Stimulated activated naive CD8-positive, alpha-beta T cell treated with anti-CD3 and anti-CD28 coated beads, Interleukin-15, Interleukin-2, amounts not matched to agents 100 U/mL and 50 U/mL, for 24 hours (primary cell): ENCODE results near the gene RMI1.
"Not testable (repeated sequence)": the region's sequence is repeated elsewhere in the genome, so short reads cannot be mapped to it uniquely, and the experiment has no call there.

Source experiments
- ATAC-seq: fragments of 150-1000 bp; cut with Tn5 transposase; one replicate; pipeline ENCODE4 v1.10.0; 2021
- DNase-seq: peaks from one replicate; pipeline ENCODE4 v3.0.0; 2021

Gene RMI1

DNA sequence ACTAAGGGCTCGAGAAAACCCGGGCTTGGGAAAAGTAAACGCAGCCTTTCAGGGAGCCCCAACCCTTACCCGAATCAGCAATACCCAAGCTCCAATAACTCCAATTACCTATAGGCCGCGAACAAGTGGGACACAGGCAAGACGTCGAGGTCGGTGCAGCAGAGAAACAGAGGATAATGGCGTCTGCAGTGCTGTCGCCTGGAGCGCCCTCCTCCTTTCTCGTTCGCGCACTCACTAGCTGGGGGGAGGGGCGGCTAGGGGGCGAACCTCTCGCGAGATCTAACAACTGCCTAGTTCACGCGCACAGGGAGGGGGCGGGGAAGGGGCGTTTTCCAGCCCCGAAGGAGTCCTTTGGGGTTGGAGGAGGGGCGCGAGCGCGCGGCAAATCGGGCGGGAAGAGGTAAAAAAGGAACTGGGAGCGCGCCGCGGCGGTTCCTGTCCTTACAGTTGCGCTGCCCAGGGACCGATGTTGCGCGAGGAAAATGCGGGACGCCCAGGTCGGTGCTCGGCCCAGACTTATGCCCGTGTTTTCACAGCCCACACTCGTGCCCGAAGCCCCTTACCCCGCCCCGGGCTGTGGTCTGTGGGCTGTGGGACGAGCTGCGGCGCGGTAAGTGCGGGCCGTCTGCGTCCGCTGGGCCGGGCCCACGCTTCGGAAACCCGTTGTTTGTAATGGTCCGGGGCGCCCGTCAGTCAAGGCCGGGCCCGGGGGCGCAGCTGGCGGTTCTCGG, at the start of gene RMI1:
Gene RMI1, plus strand, starts transcription at position 411 of the 731 bp plus-strand sequence. CDS start 20,182 bp downstream, outside the sequence.
- ATAC-seq (peak; percentile 81), DNase-seq (peak; percentile 100)

DNA sequence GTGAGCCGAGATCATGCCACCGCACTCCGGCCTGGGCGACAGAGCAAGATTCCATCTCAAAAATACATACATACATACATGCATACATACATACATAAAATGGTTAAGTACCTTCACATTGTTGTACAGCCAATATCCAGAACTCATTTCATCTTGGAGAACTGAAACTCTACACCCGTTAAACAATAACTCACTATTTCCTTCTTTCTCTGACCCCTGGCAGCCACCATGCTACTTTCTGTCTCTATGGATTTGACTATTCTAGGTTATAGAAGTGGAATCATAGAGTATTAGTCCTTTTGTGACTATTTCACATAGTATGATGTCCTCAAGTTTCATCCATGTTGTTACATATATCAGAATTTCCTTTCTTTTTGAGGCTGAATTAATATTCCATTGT, 49.7 kb upstream of the RMI1 start:
- DNase-seq (no peak), ATAC-seq (no peak)

DNA sequence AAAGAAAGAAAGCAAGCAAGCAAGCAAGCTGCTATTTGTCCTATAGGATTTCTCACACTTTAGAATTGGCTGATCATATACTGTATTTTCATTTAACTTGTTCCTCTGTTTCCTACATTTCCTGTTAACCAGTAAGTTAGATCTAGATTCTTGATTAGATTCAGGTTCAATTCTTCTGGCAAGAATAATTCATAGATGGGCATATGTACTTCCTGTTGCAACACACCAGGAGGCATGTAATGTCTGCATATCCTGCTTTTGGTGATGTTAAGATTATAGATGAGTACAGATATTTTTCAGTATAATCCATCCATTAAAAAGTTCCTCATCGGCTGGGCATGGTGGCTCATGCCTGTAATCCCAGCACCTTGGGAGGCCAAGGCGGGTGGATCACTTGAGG, 48.6 kb upstream of the RMI1 start:
- DNase-seq: no peak
- ATAC-seq: no peak

- no peak for ATAC-seq
- DNase-seq: no peak
Observed at GRCh38 chr9:83932851-83933250, 47.8 kb upstream of the RMI1 start.

DNA sequence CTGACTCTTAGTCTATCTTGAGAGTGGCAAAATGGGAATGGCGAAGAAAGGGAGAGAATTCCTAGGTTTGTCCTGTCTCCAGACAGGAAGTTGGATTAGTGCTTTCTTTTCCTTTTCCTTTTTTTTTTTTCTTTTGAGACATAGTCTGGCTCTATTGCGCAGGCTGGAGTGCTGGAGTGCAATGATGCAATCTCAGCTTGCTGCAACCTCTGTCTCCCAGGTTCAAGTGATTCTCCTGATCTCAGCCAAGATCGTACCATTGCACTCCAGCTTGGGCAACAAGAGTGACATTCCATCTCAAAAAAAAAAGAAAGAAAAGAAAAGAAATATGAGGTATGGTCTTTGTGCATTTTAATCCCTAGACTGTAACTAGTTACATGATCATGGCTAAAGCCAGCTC, 46.8 kb upstream of the RMI1 start:
- DNase-seq (no peak), ATAC-seq (no peak)

DNA sequence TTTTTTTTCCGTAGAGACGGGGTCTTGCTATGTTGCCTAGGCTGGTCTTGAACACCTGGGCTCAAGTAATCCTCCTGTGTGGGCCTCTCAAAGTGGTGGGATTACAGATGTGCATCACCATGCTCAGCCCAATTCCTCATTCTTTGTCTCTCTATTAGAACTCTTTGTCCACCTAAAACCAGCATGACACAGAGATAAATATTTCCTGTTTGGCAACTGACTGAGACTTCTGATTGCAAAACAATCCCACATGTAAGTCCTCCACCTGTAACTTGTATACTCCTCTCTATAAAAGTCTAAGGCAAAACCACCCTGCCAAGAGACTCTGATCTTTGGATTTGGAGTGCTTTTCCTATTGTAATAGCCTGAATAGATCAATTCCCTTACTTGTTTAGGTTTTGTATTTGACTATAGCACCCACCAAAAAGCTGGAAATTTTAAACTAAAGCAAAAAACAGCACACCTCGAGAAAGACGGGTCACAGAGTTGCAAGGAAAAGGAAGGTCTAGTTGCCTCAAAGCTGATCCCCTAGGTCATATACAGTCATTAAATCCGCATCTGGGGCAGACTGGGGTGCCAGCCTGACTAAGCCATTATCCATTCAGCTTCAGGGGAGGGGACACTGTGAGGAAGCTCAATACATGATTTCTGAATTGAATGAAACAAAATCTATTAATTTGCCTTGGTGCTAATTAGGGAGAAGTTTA, 45.9 kb upstream of the RMI1 start:
- ATAC-seq (no peak), DNase-seq (no peak)

- ATAC-seq (no peak), DNase-seq (no peak)
Observed at GRCh38 chr9:83935276-83935935, 45.2 kb upstream of the RMI1 start.

GRCh38 chr9:83936523-83936922, 44.1 kb upstream of the RMI1 start:
- DNase-seq (no peak), ATAC-seq (no peak)

- DNase-seq: no peak
Observed at GRCh38 chr9:83937861-83938455, 42.6 kb upstream of the RMI1 start.

DNA sequence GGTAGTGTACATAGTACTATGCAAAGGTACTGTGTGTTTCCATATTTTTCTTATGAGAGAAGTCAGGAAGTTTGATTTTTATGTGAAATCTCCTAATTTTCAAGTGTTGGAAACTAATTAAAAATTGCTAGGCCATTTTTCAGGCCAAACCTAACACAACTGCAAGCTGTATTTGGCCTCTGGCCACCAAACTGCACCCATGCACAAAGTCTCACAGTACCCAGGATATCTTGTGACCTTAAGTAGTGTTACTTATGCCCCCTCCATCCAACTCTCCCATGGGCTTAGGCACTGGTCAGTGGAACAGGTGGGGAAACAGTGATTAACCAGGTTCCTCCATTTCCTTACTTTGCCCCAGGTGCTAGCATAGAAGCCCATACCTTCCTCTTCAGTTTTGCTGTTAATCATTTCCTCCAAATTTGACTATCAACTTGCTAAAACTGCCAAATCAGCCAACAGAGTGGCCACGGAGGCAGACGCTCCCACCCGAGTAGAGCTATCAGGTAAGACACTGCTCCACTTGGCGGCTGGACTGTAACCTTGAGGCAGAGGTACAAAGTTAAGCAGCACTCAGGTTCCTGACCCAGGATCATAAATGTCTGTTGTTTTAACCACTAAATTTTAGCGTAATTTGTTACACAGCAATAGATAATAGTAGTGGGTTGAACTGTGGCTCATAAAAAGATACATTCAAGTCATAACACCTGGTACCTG, 39.9 kb upstream of the RMI1 start:
- ATAC-seq (no peak), DNase-seq (no peak)

More at GRCh38 chr9:83937861-83938455, 42.6 kb upstream of the RMI1 start:
- ATAC-seq: peak; percentile 60

DNA sequence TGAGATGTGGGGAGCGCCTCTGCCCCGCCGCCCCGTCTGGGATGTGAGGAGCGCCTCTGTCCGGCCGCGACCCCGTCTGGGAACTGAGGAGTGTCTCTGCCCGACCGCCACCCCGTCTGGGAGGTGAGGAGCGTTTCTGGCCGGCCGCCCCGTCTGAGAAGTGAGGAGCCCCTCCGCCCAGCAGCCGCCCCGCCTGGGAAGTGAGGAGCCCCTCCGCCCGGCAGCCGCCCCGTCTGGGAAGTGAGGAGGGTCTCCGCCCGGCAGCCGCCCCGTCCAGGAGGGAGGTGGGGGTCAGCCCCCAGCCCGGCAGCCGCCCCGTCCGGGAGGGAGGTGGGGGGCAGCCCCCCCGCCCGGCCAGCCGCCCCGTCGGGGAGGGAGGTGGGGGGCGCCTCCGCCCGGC, 32.5 kb upstream of the RMI1 start:
- ATAC-seq: not testable (repeated sequence)

DNA sequence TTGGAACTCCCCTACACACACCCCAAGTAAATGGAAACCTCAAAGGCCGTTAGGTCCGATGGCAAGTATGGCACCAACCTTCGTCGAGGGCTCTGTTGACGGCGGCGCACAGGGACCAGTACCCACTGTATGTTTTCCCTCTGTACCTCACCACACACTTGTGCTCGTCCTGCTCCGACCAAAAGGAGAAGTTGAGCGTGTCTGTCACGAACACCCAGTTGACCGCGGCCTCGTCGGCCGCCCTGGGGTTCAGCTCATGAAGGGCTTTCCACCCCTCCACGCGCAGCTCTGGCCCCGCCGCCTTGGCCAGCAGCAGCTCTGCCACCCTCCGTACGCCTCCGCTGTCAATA, 24.5 kb upstream of the RMI1 start:
- peak; percentile 47 for ATAC-seq
- peak; percentile 47 for DNase-seq

More for the DNA sequence above, 32.5 kb upstream of the RMI1 start:
- DNase-seq: not testable (repeated sequence)

- ATAC-seq (peak; percentile 91), DNase-seq (peak; percentile 77)
Observed at GRCh38 chr9:83956436-83957247, 24.0 kb upstream of the RMI1 start.

DNA sequence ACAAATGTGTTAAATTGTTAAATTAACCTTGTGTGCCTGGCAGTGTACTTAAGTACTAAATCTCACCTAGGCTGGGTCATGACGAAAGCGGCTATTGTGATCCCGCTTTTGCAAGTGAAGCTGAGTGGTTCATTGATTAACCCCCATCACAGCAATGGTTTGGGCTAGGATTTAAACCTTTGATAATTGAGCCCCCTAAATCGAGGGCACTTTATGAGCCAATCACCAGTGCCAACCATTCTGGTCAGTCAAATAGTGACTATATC, 23.4 kb upstream of the RMI1 start:
- no peak for ATAC-seq
- DNase-seq: no peak

GRCh38 chr9:83959061-83959460, 21.5 kb upstream of the RMI1 start:
- no peak for DNase-seq
- ATAC-seq: no peak

DNA sequence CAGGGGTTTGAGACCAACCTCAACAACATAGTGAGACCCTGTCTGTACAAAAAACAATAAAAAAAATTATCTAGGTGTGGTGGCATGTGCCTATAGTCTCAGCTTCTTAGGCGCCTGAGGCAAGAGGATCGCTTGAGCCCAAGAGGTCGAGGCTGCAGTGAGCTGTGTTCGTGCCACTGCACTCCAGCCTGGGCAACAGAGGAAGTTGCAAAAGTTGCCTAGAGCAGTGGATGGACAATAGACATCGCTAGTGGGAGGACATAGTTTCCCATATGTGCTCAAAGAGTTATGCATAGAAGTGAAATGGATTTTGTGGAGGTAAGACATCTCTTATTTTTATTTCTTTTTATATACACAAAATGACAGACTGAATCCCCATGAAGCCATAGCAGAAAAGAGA, 19.6 kb upstream of the RMI1 start:
- no peak for DNase-seq
- no peak for ATAC-seq

- ATAC-seq: no peak
Observed at GRCh38 chr9:83962165-83962564, 18.4 kb upstream of the RMI1 start.

DNA sequence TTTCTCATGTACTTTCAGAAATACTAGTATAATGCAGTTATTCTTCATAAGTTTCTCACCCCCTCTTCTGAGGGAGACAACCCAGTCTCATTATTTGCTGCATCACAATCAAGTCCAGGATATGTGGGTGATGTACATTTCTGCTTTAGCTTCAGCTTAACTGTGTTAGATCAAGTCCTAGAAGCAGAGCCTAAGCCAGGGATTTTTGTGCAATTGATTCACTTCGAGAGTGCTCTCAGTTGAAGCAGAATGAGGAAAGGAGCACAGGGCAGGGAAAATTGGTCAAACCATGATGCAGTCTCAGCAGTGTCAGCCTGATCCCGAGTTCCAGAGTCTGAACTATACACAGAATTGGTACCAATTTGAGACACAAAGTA, 15.6 kb upstream of the RMI1 start:
- ATAC-seq: peak; percentile 21
- DNase-seq: no peak

More at GRCh38 chr9:83962165-83962564, 18.4 kb upstream of the RMI1 start:
- DNase-seq: no peak

GRCh38 chr9:83965350-83966208, 15.0 kb upstream of the RMI1 start:
- peak; percentile 12 for ATAC-seq
- no peak for DNase-seq

DNA sequence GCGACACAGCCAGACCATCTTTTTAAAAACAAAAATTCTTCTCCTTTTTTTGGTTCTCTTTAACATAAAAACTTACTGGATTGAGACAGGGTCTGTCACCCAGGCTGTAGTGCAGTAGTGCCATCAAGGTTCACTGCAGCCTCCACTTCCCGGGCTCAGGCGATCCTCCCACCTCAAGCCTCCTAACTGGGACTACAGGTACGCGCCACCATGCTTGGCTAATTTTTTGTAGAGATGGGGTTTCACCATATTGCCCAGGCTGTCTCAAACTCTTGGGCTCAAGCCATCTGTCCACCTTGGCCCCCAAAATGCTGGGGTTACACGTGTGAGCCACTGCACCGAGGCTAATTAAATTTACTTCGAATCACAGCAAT, 14.4 kb upstream of the RMI1 start:
- DNase-seq: no peak

GRCh38 chr9:83967073-83967472, 13.5 kb upstream of the RMI1 start:
- ATAC-seq: no peak

More for the DNA sequence above, 14.4 kb upstream of the RMI1 start:
- no peak for ATAC-seq

More at GRCh38 chr9:83967073-83967472, 13.5 kb upstream of the RMI1 start:
- no peak for DNase-seq
